ENCODE results near the gene ALDH16A1. TPM values are rescaled to one million over a fixed set of nuclear protein-coding genes. Genes with fewer than 3 reads are reported as not detected.

The ALDH16A1 gene
- total and polyA plus RNA-seq, 2 donors (not counting 1 experiment from before 2014, with no cell fraction given) = 65.8 to 105 TPM

DNA sequence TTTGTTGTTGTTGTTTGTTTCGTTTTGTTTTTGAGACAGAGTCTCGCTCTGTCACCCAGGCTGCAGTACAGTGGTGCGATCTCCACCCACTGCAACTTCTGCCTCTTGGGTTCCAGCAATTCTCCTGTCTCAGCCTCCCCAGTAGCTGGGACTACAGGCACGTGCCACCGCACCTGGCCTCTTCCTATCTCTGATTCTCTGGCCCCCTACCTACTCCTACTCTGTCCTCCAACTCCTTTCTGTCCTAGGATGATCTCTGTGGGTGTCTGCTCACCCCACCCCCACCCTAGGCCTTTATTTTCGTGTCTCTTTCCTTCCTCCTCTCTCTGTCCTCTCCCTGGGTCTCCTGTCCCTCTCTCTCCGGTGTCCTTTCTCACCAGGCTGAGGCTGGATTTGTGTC lies 2.6 kb upstream of the ALDH16A1 start:
- H3K4me2 ChIP-seq (replicated peaks; ENCODE audit: low read depth, low read length, poor library complexity, severe bottlenecking) = peak overlapping the region; percentile 97
- peaks cover 46% of the 10 kb centered on the region for H3K79me2 ChIP-seq (ENCODE audit: control insufficient read depth, insufficient read depth, low read length)
- peak overlapping the region; percentile 98 for H3K9ac ChIP-seq (ENCODE audit: low read length)
- peaks cover 0 to 3% (median 0%) of the 10 kb centered on the region in 3 donors for H3K9me3 ChIP-seq (ENCODE audit: control extremely low read depth in 1 of 3, control insufficient read depth in 2 of 3, insufficient read depth in 1 of 3, low read length in 2 of 3)
- ATAC-seq (ENCODE audit: low read depth) = no peak
- POLR2A ChIA-PET = interaction anchor here (1.4 kb wide), 1 partner anchor 19 kb away, joined by 22 read pairs; no protein-coding TSS in a partner anchor
- peaks cover 0 to 42% of the 10 kb centered on the region in 2 experiments for H3K36me3 ChIP-seq (replicated peaks in 1 of 2; ENCODE audit: control extremely low read depth in 1 of 2, control insufficient read depth in 1 of 2, extremely low read depth in 1 of 2, insufficient read depth in 2 of 2, low read length in 1 of 2)
- intact Hi-C loops (cut with micrococcal nuclease) = no loop called here
- WGBS (ENCODE audit: insufficient coverage) = 98% methylated on average over 6 of the region's 7 CpGs
- no peaks in the 10 kb centered on the region for H3K27me3 ChIP-seq (replicated peaks in 1 of 4; ENCODE audit: control extremely low read depth in 1 of 4, control insufficient read depth in 3 of 4, insufficient read depth in 4 of 4, low read length in 3 of 4)
- H3K27ac ChIP-seq (ENCODE audit: low read length in 2 of 2) = peak overlapping the region in 1 of 2 donors; percentile 35
- DNase-seq = no peak
- H4K20me1 ChIP-seq (ENCODE audit: control insufficient read depth, insufficient read depth, low read length, poor library complexity, severe bottlenecking) = peaks cover 21% of the 10 kb centered on the region
- peak overlapping the region; percentile 70 for H3K27ac Mint-ChIP-seq
- TF ChIP-seq, protein P1, sequence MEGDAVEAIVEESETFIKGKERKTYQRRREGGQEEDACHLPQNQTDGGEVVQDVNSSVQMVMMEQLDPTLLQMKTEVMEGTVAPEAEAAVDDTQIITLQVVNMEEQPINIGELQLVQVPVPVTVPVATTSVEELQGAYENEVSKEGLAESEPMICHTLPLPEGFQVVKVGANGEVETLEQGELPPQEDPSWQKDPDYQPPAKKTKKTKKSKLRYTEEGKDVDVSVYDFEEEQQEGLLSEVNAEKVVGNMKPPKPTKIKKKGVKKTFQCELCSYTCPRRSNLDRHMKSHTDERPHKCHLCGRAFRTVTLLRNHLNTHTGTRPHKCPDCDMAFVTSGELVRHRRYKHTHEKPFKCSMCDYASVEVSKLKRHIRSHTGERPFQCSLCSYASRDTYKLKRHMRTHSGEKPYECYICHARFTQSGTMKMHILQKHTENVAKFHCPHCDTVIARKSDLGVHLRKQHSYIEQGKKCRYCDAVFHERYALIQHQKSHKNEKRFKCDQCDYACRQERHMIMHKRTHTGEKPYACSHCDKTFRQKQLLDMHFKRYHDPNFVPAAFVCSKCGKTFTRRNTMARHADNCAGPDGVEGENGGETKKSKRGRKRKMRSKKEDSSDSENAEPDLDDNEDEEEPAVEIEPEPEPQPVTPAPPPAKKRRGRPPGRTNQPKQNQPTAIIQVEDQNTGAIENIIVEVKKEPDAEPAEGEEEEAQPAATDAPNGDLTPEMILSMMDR (IDR thresholded peaks at IDR 0.05) = no peak
- no peaks in the 10 kb centered on the region for H3K27me3 Mint-ChIP-seq
- H3K4me1 ChIP-seq (ENCODE audit: control insufficient read depth in 2 of 2, insufficient read depth in 2 of 2, low read length in 2 of 2) = peaks cover 23 to 36% of the 10 kb centered on the region in 2 donors
- H3K4me3 ChIP-seq (ENCODE audit: control extremely low read depth in 1 of 5, extremely low read depth in 1 of 5, insufficient read depth in 1 of 5, low read depth in 2 of 5, low read length in 4 of 5) = peak overlapping the region in 2 of 5 experiments; percentile 99 to 100
- H3K4me1 Mint-ChIP-seq = peaks cover 43% of the 10 kb centered on the region
- H3K4me3 Mint-ChIP-seq = peak overlapping the region; percentile 99
- H3K9me3 Mint-ChIP-seq (ENCODE audit: insufficient read depth) = no peaks in the 10 kb centered on the region
- CTCF ChIA-PET = interaction anchor here (0.6 to 5.0 kb wide), 5 partner anchors 19 to 195 kb away, joined by 3 to 44 read pairs (median 3); no protein-coding TSS in a partner anchor
- H2AFZ ChIP-seq (ENCODE audit: insufficient read depth, low read depth, low read length, poor library complexity, severe bottlenecking) = no peak overlapping the region

DNA sequence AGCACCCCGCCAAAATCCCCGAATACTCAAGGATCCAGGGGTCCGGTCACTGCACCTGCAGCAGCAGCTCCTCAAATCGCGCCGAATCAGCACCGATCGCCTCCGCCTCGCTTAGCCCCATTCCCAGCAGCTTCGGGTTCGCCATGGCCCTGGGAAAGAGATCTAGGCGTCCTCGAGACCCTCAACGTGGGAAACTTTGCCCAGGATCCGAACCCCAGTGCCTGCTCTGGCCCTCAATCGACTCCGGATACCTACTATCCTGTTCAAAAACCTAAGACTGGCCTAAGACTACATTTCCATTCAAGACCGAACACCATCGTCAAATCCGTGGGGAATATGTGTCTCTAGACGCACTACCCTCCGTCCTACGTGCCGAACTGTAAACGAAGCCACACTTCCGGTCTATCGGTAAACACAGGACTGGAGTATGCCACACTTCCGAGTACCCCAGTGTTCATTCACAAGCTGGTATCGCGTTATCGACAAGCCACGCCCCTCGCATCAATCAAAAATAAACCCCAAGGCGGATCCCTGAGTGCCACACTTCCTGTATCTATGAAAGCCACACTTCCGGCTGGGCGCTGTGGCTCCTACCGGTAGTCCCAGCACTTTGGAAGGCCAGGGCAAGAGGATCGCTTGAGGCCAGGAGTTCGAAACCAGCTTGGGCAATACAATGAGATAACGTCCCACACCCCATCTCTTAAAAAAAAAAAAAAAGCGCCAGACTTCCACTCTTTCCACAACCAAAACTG lies 1.4 kb upstream of the ALDH16A1 start, which contains the start of gene PIH1D1:
Gene PIH1D1 (minus strand): TSS at position 385 of the 752 bp plus-strand sequence. CDS start 240 bp downstream, at position 145.
- peaks cover 23 to 36% of the 10 kb centered on the region in 2 donors for H3K4me1 ChIP-seq (ENCODE audit: control insufficient read depth in 2 of 2, insufficient read depth in 2 of 2, low read length in 2 of 2)
- peaks cover 58% of the 10 kb centered on the region for H3K79me2 ChIP-seq (ENCODE audit: control insufficient read depth, insufficient read depth, low read length)
- H3K4me3 ChIP-seq (ENCODE audit: control extremely low read depth in 1 of 5, extremely low read depth in 1 of 5, insufficient read depth in 1 of 5, low read depth in 2 of 5, low read length in 4 of 5) = peak within 1 kb of the TSS; percentile 87 to 100 (median 99)
- ATAC-seq (ENCODE audit: low read depth) (peak; percentile 57), DNase-seq (peak; percentile 98)
- peaks cover 0 to 40% of the 10 kb centered on the region in 2 experiments for H3K36me3 ChIP-seq (replicated peaks in 1 of 2; ENCODE audit: control extremely low read depth in 1 of 2, control insufficient read depth in 1 of 2, extremely low read depth in 1 of 2, insufficient read depth in 2 of 2, low read length in 1 of 2)
- peak within 1 kb of the TSS; percentile 97 for H3K4me2 ChIP-seq (replicated peaks; ENCODE audit: low read depth, low read length, poor library complexity, severe bottlenecking)
- intact Hi-C loops (cut with micrococcal nuclease) = loop anchor here (1.0 kb wide), 5 partner anchors 8 to 366 kb away; partner anchors contain the start of genes FLT3LG, RPL13A, RPS11 and SNRNP70
- H3K9me3 ChIP-seq (ENCODE audit: control extremely low read depth in 1 of 3, control insufficient read depth in 2 of 3, insufficient read depth in 1 of 3, low read length in 2 of 3) = peaks cover 0 to 3% (median 0%) of the 10 kb centered on the region in 3 donors
- TF ChIP-seq, protein P1 (IDR thresholded peaks at IDR 0.05) = no peak
- TF ChIP-seq EZH2 (IDR thresholded peaks at IDR 0.05; ENCODE audit: borderline replicate concordance, insufficient read depth, low read depth, low read length, poor library complexity, severe bottlenecking) = no peak
- peaks cover 46% of the 10 kb centered on the region for H3K4me1 Mint-ChIP-seq
- ChIA-PET CTCF (interaction anchor here (0.6 to 5.0 kb wide), 16 partner anchors 9 to 731 kb away, joined by 3 to 44 read pairs (median 4); partner anchors contain the start of gene RPS11), POLR2A (interaction anchor here (0.6 to 4.0 kb wide), 18 partner anchors 13 to 1089 kb away, joined by 3 to 57 read pairs (median 5); partner anchors contain the start of genes CD37, NOSIP, PNKP and RPS11)
- peak within 1 kb of the TSS; percentile 79 for H2AFZ ChIP-seq (ENCODE audit: insufficient read depth, low read depth, low read length, poor library complexity, severe bottlenecking)
- H3K27ac Mint-ChIP-seq = peak within 1 kb of the TSS; percentile 100
- no peaks in the 10 kb centered on the region for H3K9me3 Mint-ChIP-seq (ENCODE audit: insufficient read depth)
- peak within 1 kb of the TSS; percentile 99 for H3K4me3 Mint-ChIP-seq
- H3K27ac ChIP-seq (ENCODE audit: low read length in 2 of 2) = peak within 1 kb of the TSS; percentile 99
- H4K20me1 ChIP-seq (ENCODE audit: control insufficient read depth, insufficient read depth, low read length, poor library complexity, severe bottlenecking) = peaks cover 25% of the 10 kb centered on the region
- no peaks in the 10 kb centered on the region for H3K27me3 ChIP-seq (replicated peaks in 1 of 4; ENCODE audit: control extremely low read depth in 1 of 4, control insufficient read depth in 3 of 4, insufficient read depth in 4 of 4, low read length in 3 of 4)
- no peaks in the 10 kb centered on the region for H3K27me3 Mint-ChIP-seq
- H3K9ac ChIP-seq (ENCODE audit: low read length) = peak within 1 kb of the TSS; percentile 98
- WGBS (ENCODE audit: insufficient coverage) = under 1% methylated on average over 41 of the region's 42 CpGs

Data from B cell (primary cell).